GM12865 (cell line): ENCODE measurements around the gene CFAP161.

Experiments
- DNase-seq: peaks from one replicate; pipeline ENCODE4 v3.0.0; 2010; ENCODE audit warnings: low read depth
- H3K4me3 ChIP-seq: 2 replicates; pipeline ENCODE4 v1.5.1; 2011; ENCODE audit warnings: mild to moderate bottlenecking, low read depth, low read length, control low read depth
- TF ChIP-seq, protein P1 (sequence below): IDR thresholded peaks from 2 replicates; pipeline ENCODE4 v1.5.1; 2011; ENCODE audit warnings: low read length, control low read depth, low read depth, inconsistent platforms; ENCODE audit not compliant: insufficient read depth; ENCODE audit errors: missing control alignments

The CFAP161 gene

GRCh38 chr15:81133782-81134461 lies at the start of gene CFAP161:
Gene CFAP161 (plus strand): TSS chr15:81134270. CDS start chr15:81134330, 60 bp downstream.
- H3K4me3 ChIP-seq, result no peak within 1 kb of the TSS
- DNase-seq, result no peak
- TF ChIP-seq, protein P1, sequence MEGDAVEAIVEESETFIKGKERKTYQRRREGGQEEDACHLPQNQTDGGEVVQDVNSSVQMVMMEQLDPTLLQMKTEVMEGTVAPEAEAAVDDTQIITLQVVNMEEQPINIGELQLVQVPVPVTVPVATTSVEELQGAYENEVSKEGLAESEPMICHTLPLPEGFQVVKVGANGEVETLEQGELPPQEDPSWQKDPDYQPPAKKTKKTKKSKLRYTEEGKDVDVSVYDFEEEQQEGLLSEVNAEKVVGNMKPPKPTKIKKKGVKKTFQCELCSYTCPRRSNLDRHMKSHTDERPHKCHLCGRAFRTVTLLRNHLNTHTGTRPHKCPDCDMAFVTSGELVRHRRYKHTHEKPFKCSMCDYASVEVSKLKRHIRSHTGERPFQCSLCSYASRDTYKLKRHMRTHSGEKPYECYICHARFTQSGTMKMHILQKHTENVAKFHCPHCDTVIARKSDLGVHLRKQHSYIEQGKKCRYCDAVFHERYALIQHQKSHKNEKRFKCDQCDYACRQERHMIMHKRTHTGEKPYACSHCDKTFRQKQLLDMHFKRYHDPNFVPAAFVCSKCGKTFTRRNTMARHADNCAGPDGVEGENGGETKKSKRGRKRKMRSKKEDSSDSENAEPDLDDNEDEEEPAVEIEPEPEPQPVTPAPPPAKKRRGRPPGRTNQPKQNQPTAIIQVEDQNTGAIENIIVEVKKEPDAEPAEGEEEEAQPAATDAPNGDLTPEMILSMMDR, result no peak

GRCh38 chr15:81084716-81085115 lies 49.4 kb upstream of the CFAP161 start:
- H3K4me3 ChIP-seq, result no peak overlapping the region
- no peak for DNase-seq
- TF ChIP-seq, protein P1, result no peak

GRCh38 chr15:81085213-81085612 lies 48.9 kb upstream of the CFAP161 start:
- TF ChIP-seq, protein P1, result no peak
- DNase-seq, result no peak
- no peak overlapping the region for H3K4me3 ChIP-seq

DNA sequence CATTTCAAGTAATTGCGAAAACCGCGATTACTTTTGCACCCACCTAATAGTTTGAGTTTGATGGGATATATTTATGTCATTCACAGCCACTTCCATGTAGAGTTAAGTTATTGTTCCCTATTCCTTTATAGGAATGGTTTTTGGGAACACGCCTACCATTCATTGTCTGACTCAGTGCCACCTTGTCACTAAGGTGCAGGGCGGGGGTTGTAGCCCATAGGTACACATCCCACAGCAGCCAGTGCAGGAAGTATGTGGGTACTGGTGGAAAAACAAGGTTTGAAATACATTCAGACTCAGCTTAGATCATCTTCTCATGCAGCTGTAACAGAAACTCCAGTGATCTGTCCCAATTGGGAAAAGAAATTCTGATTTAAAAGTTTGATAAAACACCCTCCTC lies 48.2 kb upstream of the CFAP161 start:
- TF ChIP-seq, protein P1, result no peak
- no peak for DNase-seq
- no peak overlapping the region for H3K4me3 ChIP-seq

DNA sequence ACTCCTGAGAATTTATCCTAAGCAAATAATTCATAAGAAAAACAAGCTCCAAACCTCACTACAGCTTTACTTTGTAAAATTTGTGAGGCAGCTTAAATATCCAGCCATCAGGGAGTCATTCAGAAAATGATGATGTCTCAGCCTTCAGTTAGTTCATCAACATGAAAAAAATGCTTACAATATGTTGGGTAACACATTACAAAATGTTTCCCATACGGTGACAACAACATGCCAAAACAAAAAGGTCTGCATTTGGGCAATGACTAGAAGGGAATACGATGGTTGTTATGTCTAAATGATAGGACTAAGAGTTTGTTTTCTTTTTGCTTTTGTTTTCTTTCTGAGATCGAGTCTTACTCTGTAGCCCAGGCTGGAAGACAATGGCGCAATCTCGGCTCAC lies 47.0 kb upstream of the CFAP161 start:
- TF ChIP-seq, protein P1, result no peak
- H3K4me3 ChIP-seq, result no peak overlapping the region
- no peak for DNase-seq

DNA sequence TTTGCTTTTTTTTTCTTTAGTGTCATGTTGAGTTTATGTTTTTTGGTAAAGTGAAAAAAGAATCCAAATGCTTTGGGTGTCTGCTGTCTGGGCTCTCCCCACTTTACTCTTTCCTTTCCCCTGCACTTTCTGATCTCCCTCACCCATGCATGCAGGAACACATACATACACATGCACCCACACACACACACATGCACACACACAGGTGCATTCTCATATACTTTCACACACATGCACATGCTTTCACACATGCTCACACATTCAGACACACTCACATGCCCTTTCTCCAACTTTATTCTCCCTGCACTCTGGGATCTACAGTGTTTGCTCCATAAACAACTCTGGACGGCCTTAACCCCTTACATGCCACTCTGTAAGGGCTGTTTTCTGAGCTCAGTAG lies 46.4 kb upstream of the CFAP161 start:
- no peak overlapping the region for H3K4me3 ChIP-seq
- no peak for DNase-seq
- TF ChIP-seq, protein P1, result no peak

DNA sequence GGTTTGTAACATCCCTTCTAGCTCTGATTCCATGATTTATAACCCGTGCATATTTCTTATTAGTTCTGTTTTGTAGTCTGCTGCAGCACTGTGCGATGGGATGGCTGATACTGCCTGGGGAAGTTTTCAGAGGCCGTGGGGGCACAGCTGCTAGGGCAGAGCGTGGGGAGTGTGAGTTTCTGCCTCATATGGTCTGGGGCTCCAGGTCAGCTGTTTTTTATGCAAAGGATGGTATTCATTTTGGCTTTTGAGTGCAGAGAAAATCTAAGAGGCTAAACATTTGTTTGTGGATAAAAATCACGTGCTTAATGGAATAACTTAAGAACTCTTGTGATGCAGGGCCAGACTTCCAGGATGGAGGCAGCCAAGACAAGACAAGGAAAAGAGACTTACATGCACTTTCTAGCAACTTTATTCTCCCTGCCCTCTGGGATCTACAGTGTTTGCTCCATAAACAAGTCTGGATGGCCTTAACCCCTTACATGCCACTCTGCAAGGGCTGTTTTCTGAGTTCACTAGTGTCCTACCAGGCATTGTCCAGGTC lies 45.5 kb upstream of the CFAP161 start:
- no peak for DNase-seq
- TF ChIP-seq, protein P1, result no peak
- H3K4me3 ChIP-seq, result no peak overlapping the region
